HG02798 (cell line): ENCODE data around the gene XRRA1.
A peak's percentile ranks its signal among the peaks of the same experiment; 100 is the strongest.
"Not testable (repeated sequence)": the region's sequence is repeated elsewhere in the genome, so short reads cannot be mapped to it uniquely, and the experiment has no call there.

Experiments
- ATAC-seq: cut with Tn5 transposase; IDR thresholded peaks from one replicate; pipeline ENCODE4 v1.9.1; 2021; ENCODE audit warnings: mild to moderate bottlenecking; ENCODE audit not compliant: unreplicated experiment, poor library complexity

Gene XRRA1

DNA sequence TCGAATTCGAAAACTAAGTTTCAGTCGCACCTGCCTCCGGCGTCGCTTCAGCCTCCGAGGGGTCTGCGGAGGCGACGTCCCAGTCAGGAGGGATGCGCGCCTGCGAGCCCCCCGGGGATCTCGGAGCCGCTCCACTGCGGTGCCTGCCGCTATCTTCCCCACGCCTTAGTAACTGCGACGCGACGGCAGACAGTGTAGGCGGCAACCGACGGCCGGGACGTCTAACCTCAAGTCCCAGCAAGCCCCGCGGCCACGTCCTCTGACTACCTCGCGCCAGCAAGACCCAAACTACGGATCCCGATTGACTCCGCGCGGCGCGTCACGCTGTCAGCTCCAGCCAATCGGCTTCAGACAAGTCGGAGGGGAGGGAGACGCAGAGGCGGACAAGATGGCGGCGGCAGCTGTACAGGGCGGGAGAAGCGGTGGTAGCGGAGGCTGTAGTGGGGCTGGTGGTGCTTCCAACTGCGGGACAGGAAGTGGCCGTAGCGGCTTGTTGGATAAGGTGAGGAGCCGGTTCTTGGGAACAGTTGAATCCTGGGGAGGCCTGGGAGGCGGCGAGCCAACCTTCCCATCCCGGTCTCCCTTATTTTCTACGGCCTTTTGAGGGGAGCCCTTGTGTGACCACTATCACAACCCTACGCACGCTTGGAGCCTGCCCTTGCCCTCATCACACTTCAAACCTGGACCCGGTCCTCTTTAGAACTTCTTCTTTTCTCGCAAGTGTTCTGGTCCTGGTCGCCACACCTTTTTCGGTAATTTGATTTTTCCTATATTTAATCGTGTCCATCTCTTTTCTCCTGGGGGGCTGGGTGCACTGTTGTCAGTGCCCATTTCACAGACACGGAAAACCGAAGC, at the start of gene XRRA1, which contains the start of gene SPCS2:
Gene XRRA1 (minus strand): TSS at position 194 of the 855 bp plus-strand sequence. CDS start 8,213 bp downstream, outside the sequence.
Gene SPCS2 (plus strand): TSS at position 369 of the 855 bp plus-strand sequence. CDS start 20 bp downstream, at position 389.
- peak; percentile 95 for ATAC-seq

- ATAC-seq = peak; percentile 50
Observed at GRCh38 chr11:74992852-74993251, 44.0 kb upstream of the XRRA1 start.

DNA sequence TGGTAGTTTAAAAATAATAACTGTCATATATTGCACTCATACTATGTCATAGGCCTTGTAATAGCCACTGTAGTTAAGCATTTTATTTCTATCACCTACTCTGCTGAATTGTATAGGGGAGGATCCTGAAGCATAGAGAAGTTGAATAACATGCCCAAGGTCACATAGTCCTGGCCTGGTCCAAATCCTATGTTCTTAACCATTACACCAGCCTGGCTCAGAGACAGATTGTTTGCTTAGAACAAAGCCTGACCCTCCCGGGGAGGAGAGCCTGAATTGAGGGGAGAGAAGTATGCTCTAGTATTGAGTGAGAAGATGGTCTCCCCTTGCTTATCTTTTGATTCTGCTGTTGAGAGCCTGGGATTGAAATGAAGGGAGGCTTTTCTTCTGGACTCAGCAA, 42.0 kb upstream of the XRRA1 start:
- no peak for ATAC-seq

DNA sequence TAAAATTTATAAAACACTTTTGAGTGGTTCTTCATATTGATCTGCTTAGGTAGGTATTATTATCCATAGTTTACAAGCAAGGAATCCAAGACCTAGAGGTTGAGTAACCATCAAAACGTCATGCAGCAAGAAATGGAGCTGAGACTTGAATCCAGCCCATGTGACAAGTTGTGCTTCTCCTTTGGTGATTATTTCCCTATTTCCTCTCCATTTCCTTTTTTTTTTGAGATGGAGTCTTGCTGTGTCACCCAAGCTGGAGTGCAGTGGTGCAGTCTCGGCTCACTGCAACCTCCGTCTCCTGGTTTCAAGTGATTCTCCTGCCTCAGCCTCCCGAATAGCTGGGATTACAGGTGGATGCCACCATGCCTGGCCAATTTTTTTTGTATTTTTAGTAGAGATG, 41.3 kb upstream of the XRRA1 start:
- ATAC-seq = not testable (repeated sequence)

DNA sequence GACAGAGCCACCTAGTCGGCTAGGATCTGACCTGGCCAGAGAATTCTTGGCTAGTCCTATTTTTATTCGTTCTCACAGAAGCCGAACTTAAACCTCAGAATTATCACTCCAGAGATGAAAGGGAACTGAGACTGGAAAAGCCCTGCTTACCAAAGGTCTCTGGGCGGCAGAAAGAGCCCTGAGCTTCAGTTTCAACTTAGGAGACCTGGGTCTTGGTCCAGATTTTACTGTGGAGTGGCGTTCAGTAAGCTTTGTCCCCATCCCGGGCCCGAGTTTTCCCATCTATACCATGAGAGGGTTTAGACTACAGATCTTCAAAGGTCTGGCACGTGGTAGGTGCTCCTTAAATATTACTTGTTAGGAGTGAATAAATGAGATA, 40.4 kb upstream of the XRRA1 start:
- no peak for ATAC-seq

GRCh38 chr11:74988541-74989259, 39.8 kb upstream of the XRRA1 start, which contains the start of gene NEU3:
TSS of gene NEU3 (plus strand) at chr11:74988933. CDS start at chr11:74989061, 128 bp downstream.
- ATAC-seq = peak; percentile 85

GRCh38 chr11:74984730-74985129, 35.8 kb upstream of the XRRA1 start:
- no peak for ATAC-seq

DNA sequence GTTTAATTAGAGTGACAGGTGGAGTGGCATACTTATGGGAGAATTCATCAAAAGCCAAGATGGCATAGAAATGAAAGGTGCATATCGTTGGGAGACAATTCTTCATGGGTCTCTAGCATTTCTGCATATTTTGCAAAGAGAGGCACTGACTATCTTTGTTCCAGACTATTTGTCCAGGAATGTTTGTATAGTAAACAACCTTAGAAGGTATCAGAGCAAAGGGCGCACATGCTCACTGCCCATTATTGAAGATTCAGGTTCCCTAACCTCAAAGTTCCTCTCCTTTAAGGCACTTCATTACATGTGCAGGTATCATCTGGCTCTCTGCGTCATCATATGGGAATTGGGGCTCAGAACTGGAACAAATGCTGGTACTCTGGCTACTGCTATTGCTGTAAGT, 35.2 kb upstream of the XRRA1 start:
- no peak for ATAC-seq

- ATAC-seq = no peak
Observed at GRCh38 chr11:74981888-74982287, 33.0 kb upstream of the XRRA1 start.

GRCh38 chr11:74980634-74981033, 31.7 kb upstream of the XRRA1 start:
- ATAC-seq = no peak

DNA sequence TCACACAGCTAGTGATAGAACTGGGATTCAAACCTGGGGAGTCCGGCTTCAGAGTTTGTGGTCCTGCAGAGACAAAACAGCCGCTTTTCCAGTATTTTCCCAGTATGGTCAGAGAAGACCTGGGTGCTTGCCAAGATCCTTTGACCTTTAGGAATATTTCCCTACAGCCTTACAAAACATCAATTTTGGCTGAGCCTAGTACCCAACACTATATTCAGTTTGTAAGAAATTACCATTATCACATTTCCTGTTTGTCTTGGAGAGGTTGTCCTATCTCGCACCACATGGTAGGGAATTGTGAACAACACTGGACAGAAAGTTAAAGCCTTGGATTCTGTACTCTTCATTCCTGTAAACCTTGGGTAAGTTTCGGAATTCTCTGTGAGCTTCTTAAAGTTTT, 29.1 kb upstream of the XRRA1 start:
- ATAC-seq = no peak

GRCh38 chr11:74971424-74971823, 22.5 kb upstream of the XRRA1 start:
- no peak for ATAC-seq

GRCh38 chr11:74970852-74971395, 22.0 kb upstream of the XRRA1 start:
- ATAC-seq = no peak

DNA sequence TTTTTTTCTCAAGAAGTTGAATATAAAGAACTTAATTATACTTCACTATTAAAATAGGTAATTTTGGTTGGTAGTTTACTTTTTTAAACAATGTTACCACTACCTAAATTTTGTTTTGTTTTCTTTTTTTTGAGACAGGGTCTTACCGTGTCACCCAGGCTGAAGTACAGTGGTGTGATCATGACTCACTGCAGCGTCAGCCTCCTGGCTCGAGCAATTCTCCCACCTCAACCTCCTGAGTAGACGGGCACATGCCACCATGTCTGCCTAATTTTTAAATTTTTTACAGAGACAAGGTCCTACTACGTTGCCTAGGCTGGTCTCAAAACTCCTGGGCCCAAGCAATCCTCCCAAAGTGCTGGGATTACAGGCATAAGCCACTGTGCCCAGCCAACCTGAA, 17.8 kb upstream of the XRRA1 start:
- no peak for ATAC-seq

GRCh38 chr11:74960128-74960527, 11.2 kb upstream of the XRRA1 start:
- not testable (repeated sequence) for ATAC-seq

DNA sequence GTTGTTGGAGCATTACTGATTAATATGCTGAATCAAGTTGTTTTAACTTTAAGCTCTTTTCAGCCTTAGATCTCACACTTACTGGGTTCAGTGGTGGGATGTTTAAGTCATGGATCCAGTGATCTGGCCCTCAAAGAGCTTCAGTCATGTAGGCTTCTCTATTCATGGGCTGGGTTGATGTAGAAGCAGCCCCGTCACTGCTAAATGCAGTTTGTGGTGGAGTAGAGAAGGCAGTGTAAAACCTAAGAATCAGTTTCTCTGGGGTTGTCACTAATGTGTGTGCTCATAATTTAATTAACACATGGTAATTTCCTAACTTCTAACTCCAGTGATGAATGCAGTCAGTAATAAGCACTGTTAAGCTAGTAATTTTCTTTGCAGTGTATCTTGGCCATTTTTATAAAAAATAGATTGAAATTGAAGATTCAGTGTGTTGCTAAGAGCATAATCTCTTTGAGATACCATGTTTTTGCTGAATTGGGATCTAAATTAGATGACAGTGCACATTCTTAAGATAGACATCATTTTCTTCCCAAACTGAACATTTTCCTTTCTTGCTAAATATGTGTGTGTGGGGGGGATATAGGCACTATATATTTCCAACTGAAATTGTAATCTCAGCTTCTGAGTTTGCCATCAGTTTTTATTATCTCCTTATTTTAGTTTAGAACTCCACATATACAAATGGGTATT, 9.2 kb upstream of the XRRA1 start:
- no peak for ATAC-seq

- ATAC-seq = no peak
Observed at GRCh38 chr11:74956397-74957015, 7.6 kb upstream of the XRRA1 start.

GRCh38 chr11:74954199-74954598, 5.3 kb upstream of the XRRA1 start:
- no peak for ATAC-seq

- ATAC-seq = no peak
Observed at GRCh38 chr11:74953451-74953850, 4.6 kb upstream of the XRRA1 start.

DNA sequence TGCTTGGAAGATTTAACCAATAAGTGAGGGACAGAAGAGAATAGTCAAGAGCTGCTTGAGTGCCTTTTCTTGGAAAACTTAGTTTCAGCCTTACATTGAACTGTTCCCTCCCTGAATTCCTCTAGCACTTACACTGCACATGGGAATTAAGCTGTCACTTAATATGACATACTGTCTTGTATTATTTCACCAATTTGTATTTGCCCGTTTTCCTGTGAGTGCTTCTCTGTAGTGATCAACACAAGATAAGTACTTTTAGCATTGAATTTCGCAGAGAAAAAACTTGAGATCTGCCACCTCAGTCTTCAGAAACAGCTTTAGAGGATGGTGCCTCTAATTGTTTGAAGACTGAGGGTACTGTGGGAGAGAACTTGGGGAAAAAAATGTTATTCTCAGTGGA, 3.9 kb upstream of the XRRA1 start:
- no peak for ATAC-seq
